GM12874 (cell line): ENCODE data around the gene GAK.

Experiments
- TF ChIP-seq, protein P1 (sequence below): IDR thresholded peaks from 2 replicates; pipeline ENCODE4 v1.5.1; 2011; ENCODE audit warnings: low read depth, mild to moderate bottlenecking, control low read depth, low read length, moderate library complexity; ENCODE audit not compliant: insufficient read depth

GAK gene

DNA sequence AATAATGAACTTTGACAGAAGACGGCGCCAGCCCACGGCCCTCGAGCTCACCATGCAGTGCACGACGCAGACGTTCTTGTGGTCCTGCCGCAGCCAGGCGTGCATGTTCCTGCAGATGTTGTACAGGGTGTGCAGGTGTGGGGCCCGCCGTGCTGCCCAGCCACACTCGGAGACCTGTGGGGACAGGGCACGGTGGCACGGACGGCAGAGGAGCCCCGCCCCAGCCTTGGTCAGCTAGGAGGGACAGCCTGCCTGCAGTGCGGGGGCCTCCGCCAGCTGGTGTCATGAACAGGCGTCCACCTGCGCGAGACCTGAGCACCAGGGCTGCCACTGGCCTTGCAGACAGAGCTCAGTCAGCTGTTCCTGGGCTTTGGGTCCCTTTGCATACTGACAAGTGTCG is 49.5 kb downstream of the GAK start:
- TF ChIP-seq, protein P1, sequence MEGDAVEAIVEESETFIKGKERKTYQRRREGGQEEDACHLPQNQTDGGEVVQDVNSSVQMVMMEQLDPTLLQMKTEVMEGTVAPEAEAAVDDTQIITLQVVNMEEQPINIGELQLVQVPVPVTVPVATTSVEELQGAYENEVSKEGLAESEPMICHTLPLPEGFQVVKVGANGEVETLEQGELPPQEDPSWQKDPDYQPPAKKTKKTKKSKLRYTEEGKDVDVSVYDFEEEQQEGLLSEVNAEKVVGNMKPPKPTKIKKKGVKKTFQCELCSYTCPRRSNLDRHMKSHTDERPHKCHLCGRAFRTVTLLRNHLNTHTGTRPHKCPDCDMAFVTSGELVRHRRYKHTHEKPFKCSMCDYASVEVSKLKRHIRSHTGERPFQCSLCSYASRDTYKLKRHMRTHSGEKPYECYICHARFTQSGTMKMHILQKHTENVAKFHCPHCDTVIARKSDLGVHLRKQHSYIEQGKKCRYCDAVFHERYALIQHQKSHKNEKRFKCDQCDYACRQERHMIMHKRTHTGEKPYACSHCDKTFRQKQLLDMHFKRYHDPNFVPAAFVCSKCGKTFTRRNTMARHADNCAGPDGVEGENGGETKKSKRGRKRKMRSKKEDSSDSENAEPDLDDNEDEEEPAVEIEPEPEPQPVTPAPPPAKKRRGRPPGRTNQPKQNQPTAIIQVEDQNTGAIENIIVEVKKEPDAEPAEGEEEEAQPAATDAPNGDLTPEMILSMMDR, result no peak

DNA sequence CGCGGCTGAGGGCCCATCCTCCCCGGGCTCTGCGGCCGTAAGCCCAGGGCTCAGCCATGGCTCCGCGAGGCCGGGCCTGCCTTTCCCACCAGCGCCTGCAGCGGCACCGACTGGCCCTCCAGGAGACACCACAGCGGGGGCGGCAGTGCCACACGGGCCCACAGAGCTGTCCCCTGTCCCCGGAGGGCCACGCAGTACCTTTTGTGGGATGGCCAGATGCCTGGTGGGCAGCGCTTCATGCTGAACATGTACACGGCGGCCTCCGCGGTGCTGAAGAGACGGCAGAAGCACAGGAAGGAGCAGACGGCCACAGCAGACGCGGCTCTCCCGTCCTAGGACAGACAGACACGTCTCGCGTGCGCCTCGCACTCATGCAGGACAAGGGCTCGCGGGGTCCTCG is 50.4 kb downstream of the GAK start:
- TF ChIP-seq, protein P1, result no peak

DNA sequence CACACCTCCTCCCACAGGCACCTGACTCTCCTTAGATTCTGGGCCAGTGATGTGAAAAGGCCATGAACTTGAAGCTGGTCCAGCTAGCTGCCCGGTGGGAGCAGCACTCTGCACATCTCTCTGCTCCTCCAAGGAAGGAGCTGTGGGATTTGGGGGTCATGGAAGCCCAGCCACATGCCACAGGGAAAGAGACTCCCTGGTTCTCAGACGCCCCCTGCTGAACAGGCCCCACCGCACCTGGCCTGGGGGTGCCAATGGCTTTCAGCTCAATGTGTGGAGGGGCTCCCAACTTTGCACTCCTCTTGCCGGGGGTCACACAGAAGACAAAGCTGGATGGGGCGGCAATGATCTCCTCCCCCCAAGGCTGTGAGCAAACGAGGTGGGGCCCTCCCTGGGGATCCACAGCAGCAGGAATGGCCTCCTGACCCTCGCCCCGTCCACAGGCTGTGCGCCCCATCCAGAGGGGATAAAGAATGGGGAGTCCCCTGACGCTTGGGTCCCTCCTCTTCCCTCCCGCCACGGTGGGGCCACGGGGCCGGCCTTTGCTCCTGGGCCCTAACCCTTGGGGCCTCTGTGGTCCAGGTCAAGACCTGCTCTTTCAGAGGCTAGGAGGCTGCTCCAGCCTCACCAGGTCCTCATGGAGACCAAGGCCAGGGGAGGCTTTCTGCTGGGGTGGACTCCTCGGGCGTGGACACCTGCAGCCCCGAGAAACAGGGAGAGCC is 51.3 kb downstream of the GAK start:
- TF ChIP-seq, protein P1, result no peak

DNA sequence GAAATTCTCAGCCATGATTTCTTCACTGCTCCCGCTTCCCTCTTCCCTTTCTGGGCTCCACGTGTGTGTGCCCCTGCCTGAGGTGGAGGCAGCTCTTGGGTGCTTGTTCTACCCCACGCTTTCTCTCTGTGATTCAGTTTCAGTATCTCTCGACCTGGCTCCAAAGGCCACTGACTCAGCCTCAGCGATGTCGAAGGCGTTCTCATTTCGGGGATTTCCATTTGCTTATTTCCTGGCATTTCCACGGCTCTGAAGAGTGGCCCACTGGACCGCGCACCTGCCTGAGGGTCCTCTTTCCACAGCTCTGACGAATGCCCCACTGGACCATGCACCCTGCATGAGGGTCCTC is 52.4 kb downstream of the GAK start:
- TF ChIP-seq, protein P1, result no peak

DNA sequence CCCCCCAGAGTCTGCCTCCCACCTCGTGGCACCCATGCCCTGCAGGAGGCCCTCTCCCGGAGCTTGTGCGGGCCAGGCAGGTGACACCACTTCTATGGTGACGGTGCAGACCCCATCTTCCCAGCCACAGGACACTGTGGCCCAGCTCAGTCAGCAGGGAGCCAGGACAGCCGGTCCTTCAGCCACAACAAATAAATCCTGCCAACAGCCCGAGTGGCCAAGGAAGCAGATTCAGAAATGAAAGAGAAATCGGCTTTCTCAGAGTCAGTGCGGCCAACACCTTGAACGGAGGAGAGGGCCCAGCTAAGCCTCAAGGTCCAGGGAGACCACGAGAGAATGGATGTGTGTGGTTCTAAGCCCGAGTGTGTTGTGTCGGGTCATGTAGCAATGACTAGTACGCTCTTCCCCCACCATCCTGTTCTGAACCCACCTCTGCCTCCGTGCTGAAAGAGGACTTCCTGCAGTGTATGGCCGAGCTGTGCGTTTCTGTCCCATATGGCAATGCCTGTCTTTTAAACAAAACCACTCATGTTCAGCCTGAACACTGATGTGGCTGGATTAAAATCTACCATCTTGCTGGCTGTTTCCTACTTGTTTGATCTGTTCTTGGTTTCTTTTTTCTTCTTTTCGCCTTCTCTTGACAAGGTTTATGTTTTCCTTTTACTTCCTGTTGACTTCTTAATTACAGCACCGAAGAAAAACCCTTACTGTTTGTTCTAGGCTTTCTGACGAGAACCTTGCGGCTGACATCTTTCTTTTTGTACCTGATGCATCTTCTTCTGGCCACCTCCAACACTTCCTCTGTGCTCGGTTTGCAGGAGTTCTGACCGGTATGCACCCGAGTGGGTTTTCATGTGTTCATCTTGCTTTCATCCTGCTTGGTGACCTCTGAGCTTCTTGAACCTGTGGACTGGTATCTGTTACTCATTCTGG is 53.1 kb downstream of the GAK start:
- TF ChIP-seq, protein P1, result no peak

DNA sequence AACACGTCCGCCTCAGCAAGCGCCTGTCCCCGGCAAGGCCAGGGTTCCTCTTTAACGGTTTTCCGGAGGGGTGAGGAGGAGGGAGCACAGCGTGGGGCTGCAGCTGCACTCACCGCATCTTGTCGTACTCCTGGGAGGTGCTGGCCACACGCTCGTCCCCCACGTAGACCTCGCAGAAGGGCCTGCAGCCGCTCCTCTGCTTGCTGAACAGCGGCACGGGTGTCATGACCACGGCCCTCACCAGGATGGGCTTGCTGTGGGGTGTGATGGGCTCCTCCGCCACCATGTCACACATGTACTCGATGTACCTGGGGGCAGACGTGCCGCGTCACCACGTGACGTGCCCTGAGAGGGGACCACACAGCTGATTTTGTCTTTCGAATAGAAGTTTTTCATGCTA is 54.6 kb downstream of the GAK start:
- TF ChIP-seq, protein P1, result no peak

DNA sequence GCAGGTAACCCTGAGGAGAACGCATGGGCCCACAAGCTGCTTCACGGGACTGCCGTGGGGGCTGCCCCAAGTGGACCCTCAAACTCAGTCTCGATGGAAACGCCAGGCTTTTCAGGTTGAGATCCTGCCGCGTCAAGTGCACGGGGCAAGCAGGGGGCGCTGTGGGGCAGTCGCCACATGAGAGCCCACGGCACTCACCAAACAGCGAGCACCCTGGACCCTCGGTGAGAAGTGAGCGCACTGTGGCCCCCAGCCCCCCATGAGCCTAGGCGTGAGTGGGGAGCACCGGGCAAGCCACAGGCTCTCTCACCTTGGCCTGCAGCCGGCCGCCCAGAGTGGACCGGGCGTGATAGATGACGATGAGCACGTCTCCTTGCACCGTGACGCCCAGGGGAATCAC is 55.3 kb downstream of the GAK start:
- TF ChIP-seq, protein P1, result peak; percentile 39
